ENCODE results near the gene RNF180. TPM values are rescaled to one million over a fixed set of nuclear protein-coding genes. Genes with fewer than 3 reads are reported as not detected.

RNF180 gene
- total and polyA plus RNA-seq, 2 of the 8 experiments (the other 6 are each of a cell fraction or from before 2014, with no cell fraction given): 0.39 to 2.3 TPM

DNA sequence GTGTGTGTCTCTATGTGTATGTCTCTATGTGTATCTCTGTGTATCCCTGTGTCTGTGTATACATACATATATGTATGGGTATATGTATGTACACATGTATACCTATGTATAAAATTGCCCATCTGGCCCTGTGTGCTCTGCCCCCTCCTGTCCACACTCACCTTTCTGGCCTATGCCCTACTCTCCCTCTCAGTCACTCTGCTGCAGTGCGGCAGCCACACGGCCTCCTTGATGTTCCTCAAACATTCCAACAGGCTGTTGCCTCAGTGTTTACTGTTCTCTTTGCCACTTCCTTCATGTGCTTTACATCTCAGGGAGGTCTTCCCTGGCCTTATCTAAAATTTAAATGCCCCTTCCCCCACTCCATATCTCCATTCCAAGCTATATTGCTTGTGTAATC lies 18.3 kb upstream of the RNF180 start (continued):
- TF ChIP-seq, protein P1, sequence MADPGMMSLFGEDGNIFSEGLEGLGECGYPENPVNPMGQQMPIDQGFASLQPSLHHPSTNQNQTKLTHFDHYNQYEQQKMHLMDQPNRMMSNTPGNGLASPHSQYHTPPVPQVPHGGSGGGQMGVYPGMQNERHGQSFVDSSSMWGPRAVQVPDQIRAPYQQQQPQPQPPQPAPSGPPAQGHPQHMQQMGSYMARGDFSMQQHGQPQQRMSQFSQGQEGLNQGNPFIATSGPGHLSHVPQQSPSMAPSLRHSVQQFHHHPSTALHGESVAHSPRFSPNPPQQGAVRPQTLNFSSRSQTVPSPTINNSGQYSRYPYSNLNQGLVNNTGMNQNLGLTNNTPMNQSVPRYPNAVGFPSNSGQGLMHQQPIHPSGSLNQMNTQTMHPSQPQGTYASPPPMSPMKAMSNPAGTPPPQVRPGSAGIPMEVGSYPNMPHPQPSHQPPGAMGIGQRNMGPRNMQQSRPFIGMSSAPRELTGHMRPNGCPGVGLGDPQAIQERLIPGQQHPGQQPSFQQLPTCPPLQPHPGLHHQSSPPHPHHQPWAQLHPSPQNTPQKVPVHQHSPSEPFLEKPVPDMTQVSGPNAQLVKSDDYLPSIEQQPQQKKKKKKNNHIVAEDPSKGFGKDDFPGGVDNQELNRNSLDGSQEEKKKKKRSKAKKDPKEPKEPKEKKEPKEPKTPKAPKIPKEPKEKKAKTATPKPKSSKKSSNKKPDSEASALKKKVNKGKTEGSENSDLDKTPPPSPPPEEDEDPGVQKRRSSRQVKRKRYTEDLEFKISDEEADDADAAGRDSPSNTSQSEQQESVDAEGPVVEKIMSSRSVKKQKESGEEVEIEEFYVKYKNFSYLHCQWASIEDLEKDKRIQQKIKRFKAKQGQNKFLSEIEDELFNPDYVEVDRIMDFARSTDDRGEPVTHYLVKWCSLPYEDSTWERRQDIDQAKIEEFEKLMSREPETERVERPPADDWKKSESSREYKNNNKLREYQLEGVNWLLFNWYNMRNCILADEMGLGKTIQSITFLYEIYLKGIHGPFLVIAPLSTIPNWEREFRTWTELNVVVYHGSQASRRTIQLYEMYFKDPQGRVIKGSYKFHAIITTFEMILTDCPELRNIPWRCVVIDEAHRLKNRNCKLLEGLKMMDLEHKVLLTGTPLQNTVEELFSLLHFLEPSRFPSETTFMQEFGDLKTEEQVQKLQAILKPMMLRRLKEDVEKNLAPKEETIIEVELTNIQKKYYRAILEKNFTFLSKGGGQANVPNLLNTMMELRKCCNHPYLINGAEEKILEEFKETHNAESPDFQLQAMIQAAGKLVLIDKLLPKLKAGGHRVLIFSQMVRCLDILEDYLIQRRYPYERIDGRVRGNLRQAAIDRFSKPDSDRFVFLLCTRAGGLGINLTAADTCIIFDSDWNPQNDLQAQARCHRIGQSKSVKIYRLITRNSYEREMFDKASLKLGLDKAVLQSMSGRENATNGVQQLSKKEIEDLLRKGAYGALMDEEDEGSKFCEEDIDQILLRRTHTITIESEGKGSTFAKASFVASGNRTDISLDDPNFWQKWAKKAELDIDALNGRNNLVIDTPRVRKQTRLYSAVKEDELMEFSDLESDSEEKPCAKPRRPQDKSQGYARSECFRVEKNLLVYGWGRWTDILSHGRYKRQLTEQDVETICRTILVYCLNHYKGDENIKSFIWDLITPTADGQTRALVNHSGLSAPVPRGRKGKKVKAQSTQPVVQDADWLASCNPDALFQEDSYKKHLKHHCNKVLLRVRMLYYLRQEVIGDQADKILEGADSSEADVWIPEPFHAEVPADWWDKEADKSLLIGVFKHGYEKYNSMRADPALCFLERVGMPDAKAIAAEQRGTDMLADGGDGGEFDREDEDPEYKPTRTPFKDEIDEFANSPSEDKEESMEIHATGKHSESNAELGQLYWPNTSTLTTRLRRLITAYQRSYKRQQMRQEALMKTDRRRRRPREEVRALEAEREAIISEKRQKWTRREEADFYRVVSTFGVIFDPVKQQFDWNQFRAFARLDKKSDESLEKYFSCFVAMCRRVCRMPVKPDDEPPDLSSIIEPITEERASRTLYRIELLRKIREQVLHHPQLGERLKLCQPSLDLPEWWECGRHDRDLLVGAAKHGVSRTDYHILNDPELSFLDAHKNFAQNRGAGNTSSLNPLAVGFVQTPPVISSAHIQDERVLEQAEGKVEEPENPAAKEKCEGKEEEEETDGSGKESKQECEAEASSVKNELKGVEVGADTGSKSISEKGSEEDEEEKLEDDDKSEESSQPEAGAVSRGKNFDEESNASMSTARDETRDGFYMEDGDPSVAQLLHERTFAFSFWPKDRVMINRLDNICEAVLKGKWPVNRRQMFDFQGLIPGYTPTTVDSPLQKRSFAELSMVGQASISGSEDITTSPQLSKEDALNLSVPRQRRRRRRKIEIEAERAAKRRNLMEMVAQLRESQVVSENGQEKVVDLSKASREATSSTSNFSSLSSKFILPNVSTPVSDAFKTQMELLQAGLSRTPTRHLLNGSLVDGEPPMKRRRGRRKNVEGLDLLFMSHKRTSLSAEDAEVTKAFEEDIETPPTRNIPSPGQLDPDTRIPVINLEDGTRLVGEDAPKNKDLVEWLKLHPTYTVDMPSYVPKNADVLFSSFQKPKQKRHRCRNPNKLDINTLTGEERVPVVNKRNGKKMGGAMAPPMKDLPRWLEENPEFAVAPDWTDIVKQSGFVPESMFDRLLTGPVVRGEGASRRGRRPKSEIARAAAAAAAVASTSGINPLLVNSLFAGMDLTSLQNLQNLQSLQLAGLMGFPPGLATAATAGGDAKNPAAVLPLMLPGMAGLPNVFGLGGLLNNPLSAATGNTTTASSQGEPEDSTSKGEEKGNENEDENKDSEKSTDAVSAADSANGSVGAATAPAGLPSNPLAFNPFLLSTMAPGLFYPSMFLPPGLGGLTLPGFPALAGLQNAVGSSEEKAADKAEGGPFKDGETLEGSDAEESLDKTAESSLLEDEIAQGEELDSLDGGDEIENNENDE (IDR thresholded peaks at IDR 0.05; ENCODE audit: insufficient replicate concordance, low read length): no peak
- TF ChIP-seq BACH1 (IDR thresholded peaks at IDR 0.05; ENCODE audit: low read length): no peak
- TF ChIP-seq JUND (IDR thresholded peaks at IDR 0.05; ENCODE audit: low read length): no peak
- no peak for TF ChIP-seq MAX (IDR thresholded peaks at IDR 0.05)
- TF ChIP-seq CHD1 (IDR thresholded peaks at IDR 0.05; ENCODE audit: low read depth, low read length): no peak
- no peak for TF ChIP-seq TAF1 (IDR thresholded peaks at IDR 0.05; ENCODE audit: low read depth, low read length)
- no peak for TF ChIP-seq CHD2 (IDR thresholded peaks at IDR 0.05; ENCODE audit: low read length)
- TF ChIP-seq RAD21 (IDR thresholded peaks at IDR 0.05 in 1 of 2, conservative IDR thresholded peaks at IDR 0.05 in 1 of 2; ENCODE audit: low read depth in 2 of 2, low read length in 2 of 2): no peak
